ENCODE results near the gene GARIN1A. TPM values are rescaled to one million over a fixed set of nuclear protein-coding genes. Genes with fewer than 3 reads are reported as not detected.

Gene GARIN1A
- total RNA-seq, 4 donors from 2014 or later = 1.7 to 2.8 (median 2.3) TPM

- ATAC-seq (ENCODE audit: low FRiP score) (no peak), DNase-seq (ENCODE audit: low spot score) (no peak)
- no peak for TF ChIP-seq CTCF (IDR thresholded peaks at IDR 0.05)
Observed at GRCh38 chr7:128692623-128693270, 20.7 kb downstream of the GARIN1A start.

- DNase-seq (ENCODE audit: low spot score) (no peak), ATAC-seq (ENCODE audit: low FRiP score) (no peak)
- TF ChIP-seq CTCF (IDR thresholded peaks at IDR 0.05) = no peak
Observed at GRCh38 chr7:128693373-128694015, 21.4 kb downstream of the GARIN1A start.

- TF ChIP-seq CTCF (IDR thresholded peaks at IDR 0.05) = no peak
- DNase-seq (ENCODE audit: low spot score) (no peak), ATAC-seq (ENCODE audit: low FRiP score) (no peak)
Observed at GRCh38 chr7:128694738-128695137, 22.6 kb downstream of the GARIN1A start.

GRCh38 chr7:128697302-128697905 is 25.3 kb downstream of the GARIN1A start:
- TF ChIP-seq CTCF (IDR thresholded peaks at IDR 0.05) = no peak
- no peak for DNase-seq (ENCODE audit: low spot score)
- ATAC-seq (ENCODE audit: low FRiP score) = no peak

GRCh38 chr7:128699196-128699712 is 27.2 kb downstream of the GARIN1A start:
- DNase-seq (ENCODE audit: low spot score) (no peak), ATAC-seq (ENCODE audit: low FRiP score) (no peak)
- no peak for TF ChIP-seq CTCF (IDR thresholded peaks at IDR 0.05)

GRCh38 chr7:128699895-128700294 is 27.8 kb downstream of the GARIN1A start:
- DNase-seq (ENCODE audit: low spot score) = no peak
- TF ChIP-seq CTCF (IDR thresholded peaks at IDR 0.05) = no peak
- ATAC-seq (ENCODE audit: low FRiP score) = no peak

Measured in omental fat pad (tissue), 4 donors.